Measurements from ENCODE around the gene BNIPL.

BNIPL gene

DNA sequence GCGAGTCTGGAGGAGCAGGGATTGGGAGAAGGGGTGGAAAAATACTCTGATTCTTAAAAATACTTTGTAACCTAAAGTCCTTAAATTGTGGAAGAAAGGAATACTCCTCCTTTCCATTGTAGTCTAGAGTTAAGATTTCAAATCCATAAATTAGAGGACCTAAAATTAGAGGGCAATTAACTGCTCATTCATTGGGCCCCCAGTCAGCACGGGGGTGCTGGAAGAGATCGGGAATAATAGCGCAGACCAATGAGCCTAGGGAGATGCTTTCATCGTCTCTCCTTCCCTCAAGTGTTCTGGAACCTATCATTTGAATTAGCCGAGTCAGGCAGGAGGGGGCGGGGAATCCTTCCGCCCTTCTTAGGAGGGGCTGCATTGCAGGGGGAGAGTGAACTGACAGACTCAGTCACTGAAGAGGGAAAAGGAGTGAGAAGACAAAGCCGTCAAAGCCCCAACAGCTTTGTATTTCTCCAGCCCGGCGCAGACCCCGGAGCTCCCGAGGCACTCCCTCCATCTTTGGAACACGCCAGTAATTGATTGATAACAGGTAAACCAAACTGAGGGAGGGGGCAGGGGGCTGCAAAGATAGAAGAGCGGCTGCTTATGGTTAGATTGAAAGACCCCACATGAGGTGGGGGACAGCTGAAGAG is 23.7 kb downstream of the BNIPL start, which contains the start of gene MLLT11:
TSS of gene MLLT11 (plus strand) at position 391 of the 650 bp plus-strand sequence. CDS start 6,828 bp downstream, outside the sequence.
- peak; percentile 84 to 91 for DNase-seq

DNA sequence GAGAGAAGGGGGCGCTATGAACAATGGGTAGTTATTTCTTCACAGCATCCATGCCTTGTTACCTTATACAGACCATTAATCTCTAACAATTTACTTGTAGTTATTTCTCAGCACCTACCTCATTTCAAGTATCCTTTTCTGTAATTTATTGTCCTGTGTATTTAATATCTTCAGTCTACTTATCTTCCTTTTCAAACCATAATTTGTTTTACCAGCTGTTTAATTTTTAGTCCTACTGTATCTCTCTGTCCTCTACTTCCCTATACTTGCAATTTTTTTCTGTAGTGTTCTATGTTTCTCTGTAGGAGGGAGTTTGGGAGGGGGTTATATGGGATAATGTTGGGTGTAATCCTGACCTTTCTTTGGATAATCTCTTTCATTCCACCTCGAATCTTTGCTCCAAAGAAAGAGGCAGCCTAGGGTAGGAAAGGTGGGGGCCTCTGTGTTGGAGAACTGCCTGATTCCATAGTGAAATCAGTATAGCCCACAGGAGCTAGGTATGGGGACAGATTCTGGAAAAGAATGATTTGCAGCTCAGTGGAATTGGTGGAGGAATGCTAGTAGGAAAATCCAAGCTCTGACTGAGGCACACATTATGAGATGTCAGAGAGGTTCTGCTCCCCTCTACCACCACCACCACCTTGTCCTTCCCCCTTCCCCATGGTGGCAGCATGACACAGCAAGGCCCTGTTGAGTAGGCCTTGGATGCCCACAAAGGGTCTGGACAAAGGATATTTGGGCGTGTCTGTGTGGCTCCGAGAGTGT is 24.5 kb downstream of the BNIPL start:
- peak; percentile 29 to 63 for DNase-seq

DNA sequence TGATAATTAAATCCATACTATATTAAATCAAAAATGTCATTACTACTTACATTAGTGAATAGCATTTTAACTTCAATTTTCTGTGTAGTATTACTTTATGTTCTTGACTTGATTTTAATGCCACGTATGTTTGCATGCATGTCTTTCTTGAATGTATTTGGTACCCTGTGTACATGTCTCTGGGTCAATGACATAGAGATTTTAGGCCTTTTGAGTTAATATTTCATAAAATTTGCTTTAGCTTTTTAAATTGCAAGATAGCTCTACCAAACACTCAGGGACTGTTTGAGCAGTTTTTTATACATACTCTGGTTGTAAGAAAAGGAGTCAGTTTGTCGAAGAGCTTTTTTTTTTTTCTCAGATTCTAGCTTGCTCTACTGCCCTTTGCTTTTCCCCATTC is 25.3 kb downstream of the BNIPL start:
- DNase-seq: no peak

DNA sequence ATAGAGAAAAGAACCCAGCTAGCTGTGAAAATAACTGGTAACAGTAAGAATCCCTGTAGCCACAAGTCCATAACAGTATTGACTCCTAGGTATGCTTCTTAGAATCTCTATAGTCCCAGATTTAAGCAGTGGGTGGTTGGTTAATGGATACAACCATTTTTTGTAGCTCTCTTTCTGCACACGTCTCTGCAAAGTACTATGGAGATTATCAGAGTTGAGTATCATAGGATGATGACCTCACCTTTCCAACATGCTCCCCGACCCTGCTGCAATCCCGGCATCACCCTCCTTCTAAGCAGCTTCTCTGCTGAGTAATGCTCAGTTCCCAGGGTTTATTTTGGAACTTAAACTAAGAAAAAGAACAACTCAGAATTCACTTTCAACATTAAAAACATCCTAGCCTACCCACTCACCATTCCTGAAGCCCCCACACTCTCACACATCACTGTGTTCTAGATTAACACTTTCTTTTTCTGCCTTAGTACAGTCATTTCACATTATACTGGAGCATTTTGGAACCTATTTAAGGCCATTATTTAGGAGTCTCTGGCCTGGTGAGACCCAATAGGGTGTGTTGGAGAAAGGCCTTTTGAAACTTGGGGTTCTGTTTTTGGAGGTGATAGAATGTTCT is 26.5 kb downstream of the BNIPL start:
- DNase-seq: no peak

DNA sequence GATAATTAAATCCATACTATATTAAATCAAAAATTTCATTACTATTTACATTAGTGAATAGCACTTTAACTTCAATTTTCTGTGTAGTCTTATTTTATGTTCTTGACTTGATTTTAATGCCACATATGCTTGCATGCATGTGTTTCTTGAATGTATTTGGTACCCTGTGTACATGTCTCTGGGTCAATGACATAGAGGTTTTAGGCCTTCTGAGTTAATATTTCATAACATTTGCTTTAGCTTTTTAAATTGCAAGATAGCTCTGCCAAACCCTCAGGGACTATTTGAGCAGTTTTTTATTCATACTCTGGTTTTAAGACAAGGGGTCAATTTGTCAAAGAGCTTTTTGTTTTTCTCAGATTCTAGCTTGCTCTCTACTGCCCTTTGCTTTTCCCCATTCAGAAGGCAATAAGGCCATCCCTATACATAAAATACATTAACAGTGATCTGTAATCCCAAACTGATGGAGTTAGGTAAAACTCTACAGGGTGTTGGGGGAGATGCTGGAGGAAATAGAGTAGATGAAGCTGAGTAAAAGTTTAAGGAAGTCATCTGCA is 28.8 kb downstream of the BNIPL start:
- no peak for DNase-seq

- DNase-seq: no peak
Observed at GRCh38 chr1:151067185-151067584, 30.8 kb downstream of the BNIPL start.

DNA sequence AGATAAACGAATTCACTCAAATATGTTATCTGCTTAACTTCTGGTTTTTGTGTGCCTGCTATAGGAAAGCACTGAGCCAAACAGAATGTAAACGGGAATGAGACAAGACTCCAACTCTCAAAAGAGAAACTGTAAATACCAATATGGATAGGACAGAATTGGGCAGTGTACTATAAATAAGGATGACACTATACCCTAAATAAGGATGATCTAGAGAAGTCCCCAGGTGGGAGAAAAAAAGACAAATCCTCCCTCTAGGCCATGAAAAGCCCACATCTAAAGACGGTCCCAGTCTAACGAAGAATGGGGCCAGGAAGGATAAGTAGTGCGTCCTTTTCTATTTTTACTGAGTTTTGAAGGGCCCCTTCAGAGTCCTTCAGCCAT is 32.7 kb downstream of the BNIPL start:
- DNase-seq: peak in 1 of 2 experiments; percentile 96

DNA sequence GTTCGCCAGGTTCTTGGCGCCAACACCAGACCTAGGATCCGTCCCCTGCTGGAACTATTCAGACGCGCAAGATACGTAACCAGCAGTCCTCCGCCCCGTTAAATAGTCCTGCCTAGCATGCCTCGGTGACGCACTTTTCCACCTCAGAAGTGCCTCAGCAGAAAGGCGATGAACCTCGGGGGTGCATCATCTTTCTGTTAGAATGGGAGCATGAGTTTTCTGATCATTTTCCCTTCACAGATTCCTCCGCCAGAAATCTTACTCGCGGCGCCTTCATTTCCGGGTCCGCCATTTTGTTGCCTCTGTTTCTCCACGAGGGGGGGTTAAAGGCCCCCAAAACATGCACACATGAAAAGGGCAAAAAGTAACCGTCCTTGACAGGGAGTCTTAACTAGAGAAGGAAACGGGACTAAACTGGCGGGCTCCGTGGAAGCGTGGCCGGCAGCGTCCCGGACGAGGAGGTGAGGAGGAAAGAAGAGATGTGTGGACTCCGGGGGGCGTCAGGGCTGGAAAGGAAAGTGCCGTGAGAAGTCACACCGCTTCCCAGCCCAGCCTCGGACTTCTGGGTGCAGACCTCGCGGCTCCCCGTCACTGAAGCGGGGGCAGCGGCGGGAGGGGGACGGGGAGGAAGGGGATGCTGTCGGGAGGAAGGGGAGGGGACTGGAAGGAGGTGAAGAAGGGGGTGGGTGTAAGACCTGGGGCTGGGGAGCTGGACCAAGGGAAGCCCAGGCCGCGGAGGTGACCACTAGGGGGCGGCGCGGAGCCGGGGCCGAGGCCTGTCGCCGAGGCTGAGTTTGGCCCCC is 34.3 kb downstream of the BNIPL start, which contains the start of gene GABPB2:
TSS of gene GABPB2 (plus strand) at position 288 of the 803 bp plus-strand sequence. CDS start 17,429 bp downstream, outside the sequence.
- DNase-seq: peak; percentile 90 to 95

DNA sequence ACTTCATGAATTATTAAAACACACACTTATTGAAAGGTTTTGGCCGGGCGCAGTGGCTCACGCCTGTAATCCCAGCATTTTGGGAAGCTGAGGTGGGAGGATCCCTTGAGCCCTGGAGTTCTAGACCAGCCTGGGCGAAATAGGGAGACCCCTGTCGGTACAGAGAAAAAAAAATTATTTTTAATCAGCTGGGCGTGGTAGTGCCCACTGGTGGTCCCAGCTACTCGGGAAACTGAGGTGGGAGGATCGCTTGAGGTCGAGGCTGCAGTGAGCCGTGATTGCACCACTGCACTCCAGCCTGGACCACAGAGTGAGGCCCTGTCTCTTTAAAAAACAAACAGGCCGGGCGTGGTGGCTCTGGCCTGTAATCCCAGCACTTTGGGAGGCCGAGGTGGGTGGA is 35.8 kb downstream of the BNIPL start:
- no peak for DNase-seq

DNA sequence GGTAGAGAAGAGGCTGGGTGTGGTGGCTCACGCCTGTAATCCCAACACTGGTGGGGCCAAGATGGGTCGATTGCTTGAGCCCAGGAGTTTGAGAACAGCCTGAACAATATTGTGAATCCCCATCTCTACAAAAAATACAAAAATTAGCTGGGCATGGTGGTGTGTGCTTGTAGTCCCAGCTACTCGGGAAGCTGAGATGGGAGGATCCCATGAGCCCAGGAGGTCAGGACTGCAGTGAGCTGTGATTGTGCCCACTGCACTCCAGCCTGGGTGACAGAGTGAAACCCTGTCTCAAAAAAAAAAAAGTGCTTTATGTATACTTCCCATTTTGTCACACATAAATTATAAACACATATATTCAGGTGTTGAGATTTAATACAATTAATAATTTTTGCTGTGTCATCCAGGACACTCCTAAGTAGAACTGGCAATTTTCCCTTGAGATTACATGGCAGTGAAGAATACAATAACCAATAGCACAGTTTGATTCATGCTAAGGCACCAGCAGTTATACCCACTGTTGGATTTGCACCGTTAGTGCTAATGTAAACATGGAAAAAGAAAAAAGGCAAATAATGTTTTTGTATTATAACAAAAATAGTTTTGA is 49.7 kb downstream of the BNIPL start:
- no peak for DNase-seq
